Glutamatergic neuron (in vitro differentiated cells): ENCODE data around the gene VKORC1L1. TPM values are rescaled to one million over a fixed set of nuclear protein-coding genes. Genes with fewer than 3 reads are reported as not detected.
A peak's percentile ranks its signal among the peaks of the same experiment; 100 is the strongest.

Experiments
- DNase-seq: peaks from one replicate; pipeline ENCODE4 v3.0.0; 2022
- H3K27ac Mint-ChIP-seq: one replicate; pipeline ENCODE4 v1.8.0; 2020; ENCODE audit warnings: mild to moderate bottlenecking, mixed read lengths, inconsistent platforms; ENCODE audit not compliant: unreplicated experiment
- H3K27me3 Mint-ChIP-seq: one replicate; pipeline ENCODE4 v1.8.0; 2020; ENCODE audit warnings: mild to moderate bottlenecking, moderate library complexity, mixed read lengths, inconsistent platforms; ENCODE audit not compliant: unreplicated experiment
- H3K36me3 Mint-ChIP-seq: one replicate; pipeline ENCODE4 v1.8.0; 2020; ENCODE audit warnings: mild to moderate bottlenecking, mixed read lengths, inconsistent platforms; ENCODE audit not compliant: unreplicated experiment
- H3K4me1 Mint-ChIP-seq: one replicate; pipeline ENCODE4 v1.8.0; 2020; ENCODE audit warnings: mild to moderate bottlenecking, low read depth, mixed read lengths, inconsistent platforms; ENCODE audit not compliant: unreplicated experiment
- H3K4me3 Mint-ChIP-seq: one replicate; pipeline ENCODE4 v1.8.0; 2020; ENCODE audit warnings: mild to moderate bottlenecking, mixed read lengths, inconsistent platforms; ENCODE audit not compliant: unreplicated experiment
- H3K9me3 Mint-ChIP-seq: one replicate; pipeline ENCODE4 v1.8.0; 2020; ENCODE audit warnings: mild to moderate bottlenecking, moderate library complexity, mixed read lengths, inconsistent platforms; ENCODE audit not compliant: unreplicated experiment
- CTCF ChIP-seq: fragments of 200-600 bp; sonication (generic); IDR thresholded peaks from one replicate; pipeline ENCODE4 v1.5.0; 2021; ENCODE audit not compliant: partially characterized antibody, unreplicated experiment
- total RNA-seq: library from RNA; stranded (reverse); fragmentation: NEBNext Ultra II Directional; extraction: Animal tissue kit (Norgen Biotek cat#: 25700); gene quantifications from one replicate; pipeline ENCODE4 v1.2.1, GENCODE V29; 2021; ENCODE audit not compliant: unreplicated experiment

The VKORC1L1 gene
- total RNA-seq, 1 donor from 2014 or later, result 17.0 TPM

DNA sequence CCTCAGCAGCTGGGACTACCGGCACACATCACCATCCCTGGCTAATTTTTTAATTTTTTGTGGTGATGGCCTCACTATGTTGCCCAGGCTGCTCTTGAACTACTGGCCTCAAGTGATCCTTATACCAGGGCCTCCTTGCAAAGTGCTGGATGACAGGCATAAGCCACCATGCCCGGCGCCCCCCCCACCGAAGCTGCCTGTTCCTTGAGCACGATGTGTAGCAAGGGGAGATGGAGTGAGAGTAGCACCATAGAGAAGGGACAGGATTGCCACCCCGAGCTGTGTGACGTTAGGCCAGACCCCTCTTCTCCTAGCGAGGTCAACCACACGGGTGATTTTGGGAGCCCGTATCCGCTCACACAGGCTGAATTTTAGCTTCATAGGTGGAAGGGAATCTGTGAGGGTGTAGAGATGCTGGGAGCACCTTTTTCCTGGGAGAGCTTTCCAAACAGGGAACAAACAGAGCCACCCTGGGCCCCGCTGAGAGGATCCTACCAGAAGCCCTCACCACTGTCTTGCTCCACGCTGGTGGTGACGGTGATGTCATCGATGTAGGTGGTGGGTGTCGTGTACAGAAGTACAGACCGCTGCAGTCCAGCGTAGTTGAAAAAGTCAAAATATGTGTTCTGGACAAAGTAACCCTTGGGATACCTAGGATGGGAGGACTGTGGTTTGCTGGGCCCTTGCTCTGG, 106.2 kb downstream of the VKORC1L1 start:
- H3K36me3 Mint-ChIP-seq, result no peaks in the 10 kb centered on the region

GRCh38 chr7:65979583-65980477, 107.0 kb downstream of the VKORC1L1 start:
- Mint-ChIP-seq H3K4me1 (no peaks in the 10 kb centered on the region), H3K36me3 (no peaks in the 10 kb centered on the region), H3K9me3 (peaks cover 2% of the 10 kb centered on the region), H3K27me3 (peaks cover 2% of the 10 kb centered on the region), H3K4me3 (no peak overlapping the region), H3K27ac (no peak overlapping the region)
- DNase-seq, result no peak
- TF ChIP-seq CTCF, result no peak

More for the DNA sequence above, 106.2 kb downstream of the VKORC1L1 start:
- Mint-ChIP-seq H3K9me3 (peaks cover 2% of the 10 kb centered on the region), H3K27me3 (peaks cover 2% of the 10 kb centered on the region), H3K4me1 (no peaks in the 10 kb centered on the region), H3K4me3 (no peak overlapping the region), H3K27ac (no peak overlapping the region)
- no peak for TF ChIP-seq CTCF
- DNase-seq, result no peak

DNA sequence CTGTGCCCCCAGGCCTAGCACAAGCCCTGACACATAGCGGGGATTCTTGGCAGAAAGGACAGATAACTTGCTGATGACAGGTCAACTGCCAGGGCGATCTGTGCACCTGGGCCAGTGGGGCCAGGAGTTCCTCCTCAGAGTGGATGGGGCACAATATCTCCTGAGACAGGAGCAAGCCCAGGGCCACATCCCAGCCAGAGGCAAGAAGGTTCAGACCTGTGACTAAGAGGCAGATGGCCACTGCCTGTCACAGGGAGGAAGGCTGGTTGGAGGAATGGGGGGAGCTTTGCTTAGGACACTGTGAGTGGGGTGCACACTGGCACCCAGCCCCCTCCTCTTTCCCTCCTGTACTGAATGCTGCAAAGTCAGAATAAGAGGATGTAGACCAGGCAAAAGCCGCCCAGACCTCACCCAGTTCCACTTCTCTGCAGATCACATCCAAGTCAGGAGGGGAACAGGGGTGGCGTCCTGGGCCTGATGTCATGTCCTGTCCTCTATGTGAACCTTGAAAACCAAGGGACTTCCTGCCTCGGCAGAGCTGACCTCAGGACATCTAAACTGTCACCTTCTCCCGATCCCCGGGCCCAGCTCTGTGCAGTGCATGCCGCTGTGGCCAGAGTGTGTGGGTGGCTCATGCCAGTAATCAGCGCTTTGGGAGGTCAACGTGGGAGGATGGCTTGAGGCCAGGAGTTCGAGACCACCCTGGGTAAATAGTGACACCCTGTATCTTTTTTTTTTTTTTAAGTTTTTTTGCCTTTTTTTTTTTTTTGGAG, 107.8 kb downstream of the VKORC1L1 start:
- H3K27ac Mint-ChIP-seq, result no peak overlapping the region
- no peak for DNase-seq
- H3K4me3 Mint-ChIP-seq, result peak overlapping the region; percentile 74
- peaks cover 2% of the 10 kb centered on the region for H3K9me3 Mint-ChIP-seq
- no peaks in the 10 kb centered on the region for H3K4me1 Mint-ChIP-seq
- H3K36me3 Mint-ChIP-seq, result no peaks in the 10 kb centered on the region
- no peak for TF ChIP-seq CTCF
- H3K27me3 Mint-ChIP-seq, result peaks cover 2% of the 10 kb centered on the region

GRCh38 chr7:65981965-65982792, 109.3 kb downstream of the VKORC1L1 start, which contains the start of gene GUSB:
TSS of gene GUSB (minus strand) at chr7:65982213. CDS start at chr7:65982183, 30 bp downstream.
- Mint-ChIP-seq H3K4me3 (peak within 1 kb of the TSS; percentile 74), H3K4me1 (no peaks in the 10 kb centered on the region), H3K27me3 (peaks cover 2% of the 10 kb centered on the region), H3K9me3 (no peaks in the 10 kb centered on the region), H3K27ac (peak within 1 kb of the TSS; percentile 62), H3K36me3 (no peaks in the 10 kb centered on the region)
- no peak for TF ChIP-seq CTCF
- peak; percentile 95 for DNase-seq
